GM10847 (cell line): Measurements from ENCODE around the gene SAMD9.

Experiments used
- POLR2A ChIP-seq: IDR thresholded peaks from 2 replicates; pipeline ENCODE4 v1.6.1; 2011; ENCODE audit not compliant: insufficient read length; ENCODE audit errors: extremely low read depth

SAMD9 gene

GRCh38 chr7:93053209-93053948 is 64.4 kb downstream of the SAMD9 start:
- TF ChIP-seq POLR2A: no peak

- TF ChIP-seq POLR2A: no peak
These were observed 66.1 kb downstream of the SAMD9 start for GRCh38 chr7:93051660-93052059.
